PFSK-1 (cell line): ENCODE results near the gene HCAR3.

ENCODE experiments used
- FOXP2 ChIP-seq: optimal IDR thresholded peaks from 2 replicates; pipeline ENCODE3; 2011; ENCODE audit warnings: borderline replicate concordance, control low read depth, inconsistent platforms; ENCODE audit not compliant: insufficient read depth; ENCODE audit errors: extremely low read length, extremely low read depth
- POLR2AphosphoS5 ChIP-seq: IDR thresholded peaks from 2 replicates; pipeline ENCODE4 v1.6.1; 2012; ENCODE audit warnings: low read depth, mild to moderate bottlenecking, control low read depth, low read length, moderate library complexity
- SIN3A ChIP-seq: IDR thresholded peaks from 2 replicates; pipeline ENCODE4 v1.6.1; 2012; ENCODE audit warnings: mild to moderate bottlenecking, low read length, moderate library complexity, borderline replicate concordance; ENCODE audit not compliant: insufficient read depth
- TAF1 ChIP-seq: IDR thresholded peaks from 2 replicates; pipeline ENCODE4 v1.6.1; 2012; ENCODE audit warnings: low read length, control low read depth, borderline replicate concordance; ENCODE audit not compliant: insufficient read depth
- TF ChIP-seq, protein P1 (sequence below), 2 experiments: IDR thresholded peaks; 2 replicates each; pipeline versions ENCODE4 v1.6.1 to v1.8.0; 2011 to 2012; ENCODE audit warnings: low read depth in 2 of 2, low read length in 2 of 2, control low read depth in 1 of 2, inconsistent platforms in 1 of 2, mild to moderate bottlenecking in 1 of 2, moderate library complexity in 1 of 2; ENCODE audit not compliant: insufficient read depth in 1 of 2

HCAR3 gene

DNA sequence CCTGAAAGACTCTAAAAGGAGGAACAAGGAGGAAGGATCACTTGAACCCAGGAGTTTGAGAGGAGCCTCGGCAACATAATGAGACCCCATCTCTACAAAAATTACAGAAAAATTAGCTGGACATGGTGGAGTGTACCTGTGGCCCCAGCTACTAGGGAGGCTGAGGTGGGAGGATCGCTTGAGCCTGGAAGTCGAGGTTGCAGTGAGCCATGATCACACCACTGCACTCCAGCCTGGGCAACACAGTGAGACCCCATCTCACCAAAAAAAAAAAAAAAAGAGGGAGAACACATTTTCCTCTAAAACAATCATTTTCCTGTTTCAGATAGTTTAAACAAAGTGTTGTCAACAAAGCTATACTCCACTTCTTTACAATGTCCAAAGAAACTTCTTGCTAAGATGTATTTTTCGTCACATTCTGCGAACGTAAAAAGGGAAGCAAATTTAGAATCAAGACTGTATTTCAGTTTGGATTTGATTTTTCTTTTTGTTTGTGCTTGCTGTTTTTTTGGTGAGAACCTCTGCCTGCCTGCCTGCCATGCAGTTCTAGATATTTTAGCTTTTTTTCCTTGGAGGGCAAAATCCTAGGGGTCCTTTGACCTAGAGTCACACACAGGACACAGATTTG is 9.0 kb upstream of the HCAR3 start:
- TF ChIP-seq SIN3A (no peak), TAF1 (no peak), FOXP2 (no peak), POLR2AphosphoS5 (no peak)
- TF ChIP-seq, protein P1, sequence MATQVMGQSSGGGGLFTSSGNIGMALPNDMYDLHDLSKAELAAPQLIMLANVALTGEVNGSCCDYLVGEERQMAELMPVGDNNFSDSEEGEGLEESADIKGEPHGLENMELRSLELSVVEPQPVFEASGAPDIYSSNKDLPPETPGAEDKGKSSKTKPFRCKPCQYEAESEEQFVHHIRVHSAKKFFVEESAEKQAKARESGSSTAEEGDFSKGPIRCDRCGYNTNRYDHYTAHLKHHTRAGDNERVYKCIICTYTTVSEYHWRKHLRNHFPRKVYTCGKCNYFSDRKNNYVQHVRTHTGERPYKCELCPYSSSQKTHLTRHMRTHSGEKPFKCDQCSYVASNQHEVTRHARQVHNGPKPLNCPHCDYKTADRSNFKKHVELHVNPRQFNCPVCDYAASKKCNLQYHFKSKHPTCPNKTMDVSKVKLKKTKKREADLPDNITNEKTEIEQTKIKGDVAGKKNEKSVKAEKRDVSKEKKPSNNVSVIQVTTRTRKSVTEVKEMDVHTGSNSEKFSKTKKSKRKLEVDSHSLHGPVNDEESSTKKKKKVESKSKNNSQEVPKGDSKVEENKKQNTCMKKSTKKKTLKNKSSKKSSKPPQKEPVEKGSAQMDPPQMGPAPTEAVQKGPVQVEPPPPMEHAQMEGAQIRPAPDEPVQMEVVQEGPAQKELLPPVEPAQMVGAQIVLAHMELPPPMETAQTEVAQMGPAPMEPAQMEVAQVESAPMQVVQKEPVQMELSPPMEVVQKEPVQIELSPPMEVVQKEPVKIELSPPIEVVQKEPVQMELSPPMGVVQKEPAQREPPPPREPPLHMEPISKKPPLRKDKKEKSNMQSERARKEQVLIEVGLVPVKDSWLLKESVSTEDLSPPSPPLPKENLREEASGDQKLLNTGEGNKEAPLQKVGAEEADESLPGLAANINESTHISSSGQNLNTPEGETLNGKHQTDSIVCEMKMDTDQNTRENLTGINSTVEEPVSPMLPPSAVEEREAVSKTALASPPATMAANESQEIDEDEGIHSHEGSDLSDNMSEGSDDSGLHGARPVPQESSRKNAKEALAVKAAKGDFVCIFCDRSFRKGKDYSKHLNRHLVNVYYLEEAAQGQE (IDR thresholded peaks at IDR 0.05; ENCODE audit: insufficient read depth in 1 of 2, low read depth in 2 of 2, low read length in 2 of 2), result no peak

DNA sequence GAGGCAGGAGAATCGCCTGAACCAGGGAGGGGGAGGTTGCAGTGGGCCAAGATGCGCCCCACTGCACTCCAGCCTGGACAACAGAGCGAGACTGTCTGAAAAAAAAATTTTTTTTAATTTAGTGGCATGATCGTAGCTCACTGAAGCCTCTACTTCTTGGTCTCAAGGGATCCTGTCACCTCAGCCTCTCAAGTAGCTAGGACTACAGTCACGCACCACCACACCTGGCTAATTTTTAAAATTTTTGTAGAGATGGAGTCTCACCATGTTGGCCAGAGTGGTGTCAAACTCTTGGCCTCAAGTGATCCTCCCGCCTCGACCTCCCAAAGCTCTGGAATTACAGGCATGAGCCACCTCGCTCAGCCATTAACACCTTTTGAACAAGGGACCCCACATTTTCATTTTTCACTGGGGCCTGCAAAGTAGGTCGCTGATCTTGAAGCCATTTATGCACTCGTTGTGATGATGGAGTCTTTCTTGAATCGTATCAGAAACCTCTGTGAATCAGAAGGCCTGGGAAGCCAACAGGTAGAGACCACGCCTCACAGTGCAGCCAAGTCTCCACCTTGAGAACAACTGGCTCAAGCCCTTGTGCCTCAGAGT is 8.1 kb upstream of the HCAR3 start:
- TF ChIP-seq TAF1 (no peak), SIN3A (no peak), FOXP2 (no peak), POLR2AphosphoS5 (no peak)
- TF ChIP-seq, protein P1 (IDR thresholded peaks at IDR 0.05; ENCODE audit: insufficient read depth in 1 of 2, low read depth in 2 of 2, low read length in 2 of 2), result no peak

DNA sequence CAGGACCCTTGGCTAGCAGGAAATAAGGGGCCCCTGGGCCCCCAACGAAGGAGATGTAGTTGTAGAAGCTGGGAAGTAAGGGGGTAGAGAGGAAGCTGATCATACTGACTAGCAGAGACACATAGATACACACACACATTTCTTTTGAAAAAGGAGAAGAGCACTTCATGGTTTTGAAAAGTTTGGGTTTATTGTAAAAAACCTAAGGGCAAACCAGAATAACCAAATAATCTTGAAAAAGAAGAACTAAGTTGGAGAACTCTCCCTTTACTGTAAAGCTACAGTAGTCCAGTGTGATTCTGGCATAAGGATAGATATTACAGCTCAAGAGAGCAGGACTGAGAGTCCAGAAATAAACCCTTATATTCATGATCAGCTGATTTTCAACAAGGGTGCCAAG is 5.8 kb upstream of the HCAR3 start:
- TF ChIP-seq FOXP2 (no peak), TAF1 (no peak), POLR2AphosphoS5 (no peak), SIN3A (no peak)
- TF ChIP-seq, protein P1 (IDR thresholded peaks at IDR 0.05; ENCODE audit: insufficient read depth in 1 of 2, low read depth in 2 of 2, low read length in 2 of 2), result no peak

DNA sequence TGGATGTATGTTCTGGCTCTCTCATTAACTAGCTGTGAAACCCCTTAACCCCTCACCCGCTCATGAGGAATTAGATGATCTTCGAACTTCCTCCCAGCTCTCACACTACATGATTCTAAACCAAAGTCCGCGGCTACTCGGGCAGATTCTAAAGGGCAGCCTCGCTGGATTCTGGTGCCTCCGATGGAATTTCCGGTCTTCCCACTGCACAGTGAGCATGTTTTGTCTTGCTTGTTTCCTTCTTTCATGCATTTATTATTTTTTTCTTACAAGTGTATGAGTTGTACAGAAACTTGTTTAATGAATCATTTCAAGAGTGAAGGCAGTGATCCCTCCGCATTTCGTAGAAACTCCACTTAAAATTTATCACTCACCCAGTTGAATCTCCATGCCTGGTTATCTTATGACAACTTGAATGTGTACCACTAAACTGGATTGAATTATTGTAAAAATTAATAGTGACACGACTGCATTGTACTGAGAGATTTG is 4.5 kb upstream of the HCAR3 start:
- TF ChIP-seq, protein P1 (IDR thresholded peaks at IDR 0.05; ENCODE audit: insufficient read depth in 1 of 2, low read depth in 2 of 2, low read length in 2 of 2), result no peak
- no peak for TF ChIP-seq TAF1
- no peak for TF ChIP-seq FOXP2
- no peak for TF ChIP-seq POLR2AphosphoS5
- no peak for TF ChIP-seq SIN3A
